ENCODE measurements around the gene TMEM140. TPM values are rescaled to one million over a fixed set of nuclear protein-coding genes. Genes with fewer than 3 reads are reported as not detected.

Gene TMEM140
- polyA plus RNA-seq, 12 donors = 9.7 to 22.3 (median 11.7) TPM; not detected in 1

- no peak for DNase-seq
Measured at GRCh38 chr7:135192914-135193536, 45.2 kb downstream of the TMEM140 start.

GRCh38 chr7:135193615-135194081, 45.8 kb downstream of the TMEM140 start:
- DNase-seq = no peak

GRCh38 chr7:135194494-135195095, 46.7 kb downstream of the TMEM140 start:
- DNase-seq = no peak

GRCh38 chr7:135195156-135195555, 47.3 kb downstream of the TMEM140 start:
- no peak for DNase-seq

GRCh38 chr7:135195968-135196629, 48.2 kb downstream of the TMEM140 start:
- DNase-seq = no peak

- no peak for DNase-seq
Measured at GRCh38 chr7:135197343-135197742, 49.5 kb downstream of the TMEM140 start.

GRCh38 chr7:135197906-135198655, 50.2 kb downstream of the TMEM140 start:
- DNase-seq = no peak

GRCh38 chr7:135199439-135199838, 51.6 kb downstream of the TMEM140 start:
- no peak for DNase-seq

- DNase-seq = no peak
Measured at GRCh38 chr7:135200821-135201331, 53.0 kb downstream of the TMEM140 start.

GRCh38 chr7:135201350-135201749, 53.5 kb downstream of the TMEM140 start:
- DNase-seq = no peak

GRCh38 chr7:135204341-135204749, 56.5 kb downstream of the TMEM140 start:
- DNase-seq = no peak

- DNase-seq = no peak
Measured at GRCh38 chr7:135204876-135205275, 57.0 kb downstream of the TMEM140 start.

- DNase-seq = no peak
Measured at GRCh38 chr7:135205850-135206249, 58.0 kb downstream of the TMEM140 start.

GRCh38 chr7:135206941-135207391, 59.1 kb downstream of the TMEM140 start:
- DNase-seq = no peak

GRCh38 chr7:135207406-135208101, 59.7 kb downstream of the TMEM140 start:
- DNase-seq = no peak

- no peak for DNase-seq
Measured at GRCh38 chr7:135208102-135208793, 60.4 kb downstream of the TMEM140 start.

- peak; percentile 21 for DNase-seq
Measured at GRCh38 chr7:135209225-135209834, 61.5 kb downstream of the TMEM140 start.

GRCh38 chr7:135210888-135211178, 63.0 kb downstream of the TMEM140 start:
- DNase-seq = peak; percentile 55

GRCh38 chr7:135211179-135211945, 63.5 kb downstream of the TMEM140 start, which contains the start of gene WDR91:
Gene WDR91 (minus strand): TSS chr7:135211526. CDS start chr7:135211502, 24 bp downstream.
- DNase-seq = peak; percentile 95
